ENCODE data around the gene NFATC1. TPM values are rescaled to one million over a fixed set of nuclear protein-coding genes. Genes with fewer than 3 reads are reported as not detected.

NFATC1 gene
- total RNA-seq, 1 donor from 2014 or later, result 6.1 TPM

DNA sequence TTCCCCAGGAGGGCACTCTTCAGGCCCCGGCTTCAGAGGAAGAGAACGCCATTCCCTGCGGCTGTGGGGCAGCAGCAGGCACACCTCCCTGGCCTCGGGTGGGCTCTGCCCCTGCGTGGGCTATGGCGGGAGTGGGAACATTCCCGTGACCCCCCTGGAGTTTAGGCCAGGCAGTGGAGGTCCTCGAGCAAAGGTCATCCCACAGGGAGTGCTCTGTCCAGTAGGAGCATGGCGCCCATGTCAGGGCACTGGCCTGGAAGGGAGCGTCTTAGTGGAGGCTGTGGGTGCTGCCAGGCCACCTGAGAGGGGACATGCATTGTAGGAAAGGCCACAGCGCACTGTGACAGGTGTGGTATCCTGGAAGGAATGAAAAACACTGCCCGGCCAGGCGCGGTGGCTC lies 9.2 kb upstream of the NFATC1 start:
- Mint-ChIP-seq H3K27me3 (peaks cover 36% of the 10 kb centered on the region), H3K9me3 (no peaks in the 10 kb centered on the region), H3K27ac (no peak overlapping the region), H3K36me3 (no peaks in the 10 kb centered on the region), H3K4me3 (no peak overlapping the region), H3K4me1 (ENCODE audit: unreplicated experiment) (no peaks in the 10 kb centered on the region)
- TF ChIP-seq, protein P1, sequence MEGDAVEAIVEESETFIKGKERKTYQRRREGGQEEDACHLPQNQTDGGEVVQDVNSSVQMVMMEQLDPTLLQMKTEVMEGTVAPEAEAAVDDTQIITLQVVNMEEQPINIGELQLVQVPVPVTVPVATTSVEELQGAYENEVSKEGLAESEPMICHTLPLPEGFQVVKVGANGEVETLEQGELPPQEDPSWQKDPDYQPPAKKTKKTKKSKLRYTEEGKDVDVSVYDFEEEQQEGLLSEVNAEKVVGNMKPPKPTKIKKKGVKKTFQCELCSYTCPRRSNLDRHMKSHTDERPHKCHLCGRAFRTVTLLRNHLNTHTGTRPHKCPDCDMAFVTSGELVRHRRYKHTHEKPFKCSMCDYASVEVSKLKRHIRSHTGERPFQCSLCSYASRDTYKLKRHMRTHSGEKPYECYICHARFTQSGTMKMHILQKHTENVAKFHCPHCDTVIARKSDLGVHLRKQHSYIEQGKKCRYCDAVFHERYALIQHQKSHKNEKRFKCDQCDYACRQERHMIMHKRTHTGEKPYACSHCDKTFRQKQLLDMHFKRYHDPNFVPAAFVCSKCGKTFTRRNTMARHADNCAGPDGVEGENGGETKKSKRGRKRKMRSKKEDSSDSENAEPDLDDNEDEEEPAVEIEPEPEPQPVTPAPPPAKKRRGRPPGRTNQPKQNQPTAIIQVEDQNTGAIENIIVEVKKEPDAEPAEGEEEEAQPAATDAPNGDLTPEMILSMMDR (conservative IDR thresholded peaks at IDR 0.05), result no peak
- DNase-seq (ENCODE audit: extremely low spot score, unreplicated experiment), result no peak

DNA sequence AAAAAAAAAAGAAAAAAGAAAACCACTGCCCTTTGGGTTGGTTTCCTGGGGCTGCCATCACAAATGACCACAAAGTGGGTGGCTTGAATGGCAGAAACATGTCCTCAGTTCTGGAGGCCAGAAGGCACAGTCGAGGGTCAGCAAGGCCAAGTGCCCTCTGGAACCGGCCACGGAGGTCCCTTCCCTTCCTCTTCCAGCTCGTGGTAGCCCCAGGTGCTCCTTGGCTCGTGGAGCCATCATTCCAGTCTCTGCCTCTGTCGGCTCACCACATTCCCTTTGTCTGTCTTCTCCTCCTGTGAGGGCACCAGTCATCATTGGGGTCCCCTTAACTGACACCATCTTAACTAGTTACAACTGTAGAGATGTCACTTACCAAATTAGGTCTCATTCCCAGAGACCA lies 8.5 kb upstream of the NFATC1 start:
- Mint-ChIP-seq H3K27ac (no peak overlapping the region), H3K4me1 (ENCODE audit: unreplicated experiment) (no peaks in the 10 kb centered on the region), H3K27me3 (peaks cover 42% of the 10 kb centered on the region), H3K9me3 (no peaks in the 10 kb centered on the region), H3K4me3 (no peak overlapping the region), H3K36me3 (no peaks in the 10 kb centered on the region)
- TF ChIP-seq, protein P1 (conservative IDR thresholded peaks at IDR 0.05), result no peak
- no peak for DNase-seq (ENCODE audit: extremely low spot score, unreplicated experiment)

GRCh38 chr18:79387615-79388014 lies 8.1 kb upstream of the NFATC1 start:
- Mint-ChIP-seq H3K4me3 (no peak overlapping the region), H3K36me3 (no peaks in the 10 kb centered on the region), H3K27me3 (peaks cover 46% of the 10 kb centered on the region), H3K27ac (no peak overlapping the region), H3K9me3 (no peaks in the 10 kb centered on the region), H3K4me1 (ENCODE audit: unreplicated experiment) (no peaks in the 10 kb centered on the region)
- DNase-seq (ENCODE audit: extremely low spot score, unreplicated experiment), result no peak
- TF ChIP-seq, protein P1 (conservative IDR thresholded peaks at IDR 0.05), result no peak

DNA sequence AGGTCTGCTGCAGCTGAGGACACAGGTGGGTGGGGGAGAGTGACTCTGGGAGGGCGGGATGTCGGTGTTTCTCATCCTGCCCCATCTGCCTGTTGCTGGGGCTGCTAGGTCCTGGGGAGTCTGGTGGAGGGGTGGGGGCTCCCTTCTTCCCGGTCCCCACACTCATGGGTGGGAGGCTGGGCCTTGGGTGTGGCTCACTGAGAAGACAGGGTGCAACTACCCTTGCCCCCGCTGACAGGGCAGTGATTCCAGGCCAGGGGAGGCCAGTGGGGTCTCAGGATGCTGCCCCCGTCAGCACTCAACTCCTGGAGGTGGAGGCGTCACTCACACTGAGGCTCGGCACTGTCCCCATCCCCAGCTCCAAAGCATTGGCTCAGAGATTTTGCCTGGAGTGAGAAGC lies 7.7 kb upstream of the NFATC1 start:
- H3K36me3 Mint-ChIP-seq, result no peaks in the 10 kb centered on the region
- no peak for DNase-seq (ENCODE audit: extremely low spot score, unreplicated experiment)

GRCh38 chr18:79389689-79390088 lies 6.0 kb upstream of the NFATC1 start:
- peaks cover 60% of the 10 kb centered on the region for H3K27me3 Mint-ChIP-seq
- no peak for DNase-seq (ENCODE audit: extremely low spot score, unreplicated experiment)
- no peaks in the 10 kb centered on the region for H3K36me3 Mint-ChIP-seq
- TF ChIP-seq, protein P1 (conservative IDR thresholded peaks at IDR 0.05), result no peak
- H3K9me3 Mint-ChIP-seq, result no peaks in the 10 kb centered on the region
- no peak overlapping the region for H3K27ac Mint-ChIP-seq
- no peak overlapping the region for H3K4me3 Mint-ChIP-seq
- peaks cover 5% of the 10 kb centered on the region for H3K4me1 Mint-ChIP-seq (ENCODE audit: unreplicated experiment)

More for the DNA sequence above, 7.7 kb upstream of the NFATC1 start:
- Mint-ChIP-seq H3K4me1 (ENCODE audit: unreplicated experiment) (no peaks in the 10 kb centered on the region), H3K4me3 (no peak overlapping the region), H3K9me3 (no peaks in the 10 kb centered on the region), H3K27me3 (peaks cover 50% of the 10 kb centered on the region), H3K27ac (no peak overlapping the region)
- TF ChIP-seq, protein P1 (conservative IDR thresholded peaks at IDR 0.05), result no peak

DNA sequence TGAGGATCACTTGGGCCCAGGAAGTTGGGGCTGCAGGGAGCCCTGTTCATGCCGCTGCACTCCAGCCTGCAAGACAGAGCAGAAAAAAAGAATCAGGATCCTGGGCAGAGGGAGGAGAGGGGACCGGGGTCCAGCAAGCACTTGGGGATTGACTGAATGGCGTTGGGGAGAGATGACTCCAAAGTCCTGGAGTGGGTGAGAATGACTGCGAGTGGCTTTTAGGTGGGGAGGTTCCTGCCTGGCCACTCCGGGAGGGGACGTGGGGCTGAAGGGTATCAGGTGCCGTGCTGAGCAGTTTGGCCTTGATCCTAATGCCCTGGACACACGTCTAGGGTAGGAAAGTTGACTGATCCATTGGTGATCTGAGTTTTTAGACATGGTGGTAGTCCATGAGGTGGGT lies 3.5 kb upstream of the NFATC1 start:
- H3K36me3 Mint-ChIP-seq, result no peaks in the 10 kb centered on the region
- H3K4me1 Mint-ChIP-seq (ENCODE audit: unreplicated experiment), result peaks cover 5% of the 10 kb centered on the region
- no peak for DNase-seq (ENCODE audit: extremely low spot score, unreplicated experiment)
- TF ChIP-seq, protein P1 (conservative IDR thresholded peaks at IDR 0.05), result no peak
- H3K4me3 Mint-ChIP-seq, result peak overlapping the region; percentile 67
- H3K27ac Mint-ChIP-seq, result peak overlapping the region; percentile 55
- peaks cover 68% of the 10 kb centered on the region for H3K27me3 Mint-ChIP-seq
- no peaks in the 10 kb centered on the region for H3K9me3 Mint-ChIP-seq

All from type B pancreatic cell (in vitro differentiated cells).